HEK293 (cell line): ENCODE measurements around the gene TRIM6.

ENCODE experiments used
- CTCF ChIA-PET: fragments of 350-600 bp; formaldehyde crosslinking; extraction: SDS; loops from one replicate; lab custom pipeline; 2021; ENCODE audit warnings: antibody characterized with exemption; lab: Yijun Ruan, JAX
- POLR2A ChIA-PET: fragments of 300-600 bp; formaldehyde crosslinking; extraction: SDS; loops from one replicate; lab custom pipeline; 2020; ENCODE audit warnings: antibody characterized with exemption, inconsistent platforms; lab: Yijun Ruan, JAX
- H3K27ac ChIP-seq: fragments of 200-500 bp; sonication (Bioruptor generic); 2 replicates; pipeline ENCODE4 v1.5.1; 2014; ENCODE audit warnings: low read depth, low read length, control low read depth, inconsistent platforms; ENCODE audit errors: extremely low read depth
- H3K36me3 ChIP-seq, 2 experiments: fragments of 200-500 bp in 1 of 2; sonication (Bioruptor generic) in 1 of 2; 1 replicate in 1 of 2; 2 replicates in 1 of 2; pipeline ENCODE4 v1.5.1; 2014 to 2017; ENCODE audit warnings: inconsistent platforms in 2 of 2, low read length in 2 of 2; ENCODE audit not compliant: control insufficient read depth in 2 of 2, insufficient read depth in 1 of 2
- H3K4me1 ChIP-seq: fragments of 200-500 bp; sonication (Bioruptor generic); 2 replicates; pipeline ENCODE4 v1.5.1; 2014; ENCODE audit warnings: mild to moderate bottlenecking, low read length, inconsistent platforms; ENCODE audit not compliant: control insufficient read depth, insufficient read depth
- H3K4me3 ChIP-seq: 2 replicates; pipeline ENCODE4 v1.5.1; 2011; ENCODE audit warnings: low read depth, mild to moderate bottlenecking, control low read depth, low read length, moderate library complexity
- H3K9me3 ChIP-seq: fragments of 200-500 bp; sonication (Bioruptor generic); 2 replicates; pipeline ENCODE4 v1.5.1; 2014; ENCODE audit warnings: low read depth, low read length, inconsistent platforms; ENCODE audit not compliant: control insufficient read depth, insufficient read depth
- FEZF1 ChIP-seq: fragments of 450-650 bp; formaldehyde crosslinking; IDR thresholded peaks from 2 replicates; pipeline ENCODE4 v1.5.1; 2016; ENCODE audit warnings: missing biosample characterization, missing genetic modification characterization
- GLIS1 ChIP-seq: fragments of 450-650 bp; formaldehyde crosslinking; IDR thresholded peaks from 2 replicates; pipeline ENCODE4 v1.5.1; 2016; ENCODE audit warnings: missing biosample characterization, missing genetic modification characterization
- INSM2 ChIP-seq: fragments of 450-650 bp; formaldehyde crosslinking; IDR thresholded peaks from 2 replicates; pipeline ENCODE4 v1.5.1; 2016; ENCODE audit warnings: missing biosample characterization, missing genetic modification characterization
- KLF16 ChIP-seq: fragments of 450-650 bp; formaldehyde crosslinking; IDR thresholded peaks from 2 replicates; pipeline ENCODE4 v1.5.1; 2017; ENCODE audit warnings: missing biosample characterization, missing genetic modification characterization
- ZBTB11 ChIP-seq: fragments of 450-650 bp; formaldehyde crosslinking; conservative IDR thresholded peaks from 2 replicates; pipeline ENCODE4 v1.5.1; 2016; ENCODE audit warnings: low read depth, missing biosample characterization, missing genetic modification characterization
- ZBTB6 ChIP-seq: fragments of 450-650 bp; formaldehyde crosslinking; IDR thresholded peaks from 2 replicates; pipeline ENCODE4 v1.5.1; 2017; ENCODE audit warnings: missing biosample characterization, missing genetic modification characterization
- ZBTB7A ChIP-seq: fragments of 450-650 bp; formaldehyde crosslinking; IDR thresholded peaks from 2 replicates; pipeline ENCODE4 v1.5.1; 2016; ENCODE audit warnings: low read depth, missing biosample characterization, missing genetic modification characterization
- ZEB2 ChIP-seq: fragments of 450-650 bp; formaldehyde crosslinking; IDR thresholded peaks from 2 replicates; pipeline ENCODE4 v1.5.1; 2016; ENCODE audit warnings: missing biosample characterization, missing genetic modification characterization
- ZNF146 ChIP-seq: fragments of 450-650 bp; formaldehyde crosslinking; IDR thresholded peaks from 2 replicates; pipeline ENCODE4 v1.5.1; 2016; ENCODE audit warnings: missing biosample characterization, missing genetic modification characterization
- ZNF223 ChIP-seq: fragments of 450-650 bp; formaldehyde crosslinking; IDR thresholded peaks from 2 replicates; pipeline ENCODE4 v1.5.1; 2016; ENCODE audit warnings: missing biosample characterization, missing genetic modification characterization
- ZNF302 ChIP-seq: fragments of 450-650 bp; formaldehyde crosslinking; IDR thresholded peaks from 2 replicates; pipeline ENCODE4 v1.5.1; 2016; ENCODE audit warnings: missing biosample characterization, missing genetic modification characterization, low read depth
- ZNF350 ChIP-seq: fragments of 450-650 bp; formaldehyde crosslinking; IDR thresholded peaks from 2 replicates; pipeline ENCODE4 v1.5.0; 2017; ENCODE audit warnings: missing biosample characterization, mild to moderate bottlenecking, missing genetic modification characterization
- ZNF416 ChIP-seq: fragments of 450-650 bp; formaldehyde crosslinking; IDR thresholded peaks from 2 replicates; pipeline ENCODE4 v1.5.1; 2016; ENCODE audit warnings: missing biosample characterization, missing genetic modification characterization
- ZNF426 ChIP-seq: fragments of 450-650 bp; formaldehyde crosslinking; IDR thresholded peaks from 2 replicates; pipeline ENCODE4 v1.5.1; 2017; ENCODE audit warnings: missing biosample characterization, missing genetic modification characterization, mild to moderate bottlenecking, inconsistent platforms, moderate library complexity
- ZNF544 ChIP-seq: fragments of 450-650 bp; formaldehyde crosslinking; IDR thresholded peaks from 2 replicates; pipeline ENCODE4 v1.5.0; 2017; ENCODE audit warnings: missing biosample characterization, missing genetic modification characterization
- ZNF549 ChIP-seq: fragments of 450-650 bp; IDR thresholded peaks from 2 replicates; pipeline ENCODE4 v1.5.1; 2018; ENCODE audit warnings: missing biosample characterization, missing genetic modification characterization, mild to moderate bottlenecking, inconsistent platforms, moderate library complexity
- ZNF660 ChIP-seq: fragments of 450-650 bp; IDR thresholded peaks from 2 replicates; pipeline ENCODE4 v1.5.1; 2018; ENCODE audit warnings: missing biosample characterization, mild to moderate bottlenecking, missing genetic modification characterization

The TRIM6 gene

GRCh38 chr11:5608808-5609207 lies 12.4 kb downstream of the TRIM6 start:
- H3K36me3 ChIP-seq = peaks cover 0 to 53% of the 10 kb centered on the region in 2 experiments; a peak in 1 of 3 replicates
- ChIA-PET CTCF (no interaction called here), POLR2A (no interaction called here)
- TF ChIP-seq GLIS1 (tag by site-specific recombination) (no peak), ZNF302 (tag by site-specific recombination) (no peak), INSM2 (tag by site-specific recombination) (no peak)
- H3K4me3 ChIP-seq = no peak overlapping the region
- H3K4me1 ChIP-seq = no peaks in the 10 kb centered on the region
- no peak overlapping the region for H3K27ac ChIP-seq
- no peaks in the 10 kb centered on the region for H3K9me3 ChIP-seq

GRCh38 chr11:5610446-5610845 lies 14.0 kb downstream of the TRIM6 start:
- Histone ChIP-seq H3K4me3 (no peak overlapping the region), H3K9me3 (no peaks in the 10 kb centered on the region), H3K36me3 (peaks cover 0 to 40% of the 10 kb centered on the region in 2 experiments; a peak in 1 of 3 replicates), H3K4me1 (no peaks in the 10 kb centered on the region), H3K27ac (no peak overlapping the region)
- CTCF ChIA-PET = no interaction called here
- POLR2A ChIA-PET = no interaction called here
- TF ChIP-seq ZEB2 (tag by site-specific recombination) = no peak
- no peak for TF ChIP-seq ZBTB11 (tag by site-specific recombination)
- TF ChIP-seq ZNF223 (tag by site-specific recombination) = no peak

- Histone ChIP-seq H3K36me3 (peaks cover 0 to 33% of the 10 kb centered on the region in 2 experiments; a peak in 1 of 3 replicates), H3K9me3 (no peaks in the 10 kb centered on the region), H3K4me3 (no peak overlapping the region), H3K4me1 (no peaks in the 10 kb centered on the region), H3K27ac (no peak overlapping the region)
- CTCF ChIA-PET = no interaction called here
- POLR2A ChIA-PET = no interaction called here
- no peak for TF ChIP-seq ZBTB11 (tag by site-specific recombination)
- TF ChIP-seq ZNF544 = no peak
- no peak for TF ChIP-seq ZNF416 (tag by site-specific recombination)
- no peak for TF ChIP-seq ZNF146 (tag by site-specific recombination)
- TF ChIP-seq ZNF350 (tag by site-specific recombination) = no peak
- TF ChIP-seq ZNF660 = no peak
- TF ChIP-seq ZBTB7A = no peak
- no peak for TF ChIP-seq ZNF549 (tag by site-specific recombination)
- no peak for TF ChIP-seq ZNF426 (tag by site-specific recombination)
- TF ChIP-seq FEZF1 (tag by site-specific recombination) = no peak
- no peak for TF ChIP-seq ZBTB6
- TF ChIP-seq KLF16 (tag by site-specific recombination) = no peak
- no peak for TF ChIP-seq GLIS1 (tag by site-specific recombination)
Observed at GRCh38 chr11:5611627-5612026, 15.2 kb downstream of the TRIM6 start.
